ENCODE results near the gene AATK.

DNA sequence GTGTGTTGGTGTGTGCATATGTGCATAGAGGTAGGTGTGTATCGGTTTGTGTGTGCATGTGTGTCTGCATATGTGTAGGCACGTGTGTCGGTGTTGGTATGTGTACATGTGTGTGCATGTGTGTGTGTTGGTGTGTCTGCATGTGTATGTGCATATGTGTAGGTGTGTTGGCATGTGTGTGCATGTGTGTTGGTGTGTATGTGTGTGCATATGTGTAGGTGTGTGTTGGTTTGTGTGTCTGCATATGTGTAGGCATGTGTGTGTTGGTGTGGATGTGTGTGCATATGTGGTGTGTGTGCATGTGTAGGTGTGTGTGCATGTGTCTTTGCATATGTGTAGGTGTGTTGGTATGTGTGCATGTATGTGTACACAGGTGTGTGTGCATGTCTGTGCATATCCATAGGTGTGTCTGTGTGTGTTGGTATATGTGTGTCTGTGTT lies 3.9 kb upstream of the AATK start:
- no peak for TF ChIP-seq SP1 (IDR thresholded peaks at IDR 0.05)
- peak; percentile 91 for TF ChIP-seq TARDBP (IDR thresholded peaks at IDR 0.05)
- TF ChIP-seq HDGF (IDR thresholded peaks at IDR 0.05; ENCODE audit: borderline replicate concordance) = no peak
- no peak for TF ChIP-seq BHLHE40 (IDR thresholded peaks at IDR 0.05; ENCODE audit: borderline replicate concordance)
- no peak for TF ChIP-seq ARNT (IDR thresholded peaks at IDR 0.05)
- TF ChIP-seq L3MBTL2 (conservative IDR thresholded peaks at IDR 0.05) = no peak
- no peak for TF ChIP-seq ELF4 (IDR thresholded peaks at IDR 0.05)
- TF ChIP-seq, protein P1, sequence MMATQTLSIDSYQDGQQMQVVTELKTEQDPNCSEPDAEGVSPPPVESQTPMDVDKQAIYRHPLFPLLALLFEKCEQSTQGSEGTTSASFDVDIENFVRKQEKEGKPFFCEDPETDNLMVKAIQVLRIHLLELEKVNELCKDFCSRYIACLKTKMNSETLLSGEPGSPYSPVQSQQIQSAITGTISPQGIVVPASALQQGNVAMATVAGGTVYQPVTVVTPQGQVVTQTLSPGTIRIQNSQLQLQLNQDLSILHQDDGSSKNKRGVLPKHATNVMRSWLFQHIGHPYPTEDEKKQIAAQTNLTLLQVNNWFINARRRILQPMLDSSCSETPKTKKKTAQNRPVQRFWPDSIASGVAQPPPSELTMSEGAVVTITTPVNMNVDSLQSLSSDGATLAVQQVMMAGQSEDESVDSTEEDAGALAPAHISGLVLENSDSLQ (IDR thresholded peaks at IDR 0.05) = no peak
- no peak for TF ChIP-seq FOXA1 (IDR thresholded peaks at IDR 0.05)

Measured in HEK293T (cell line).